ENCODE data around the gene MAD1L1. TPM values are rescaled to one million over a fixed set of nuclear protein-coding genes. Genes with fewer than 3 reads are reported as not detected.
"Not testable (repeated sequence)": the region's sequence is repeated elsewhere in the genome, so short reads cannot be mapped to it uniquely, and the experiment has no call there.

Gene MAD1L1
- total RNA-seq, 2 donors from 2014 or later, result 46.7 to 66.0 TPM

- Mint-ChIP-seq H3K9me3 (no peaks in the 10 kb centered on the region), H3K4me1 (peaks cover 30% of the 10 kb centered on the region), H3K27me3 (no peaks in the 10 kb centered on the region), H3K27ac (no peak overlapping the region), H3K4me3 (peak overlapping the region; percentile 75), H3K36me3 (ENCODE audit: low read depth) (no peaks in the 10 kb centered on the region)
- peak; percentile 66 for ATAC-seq (replicated peaks)
These were observed 193.6 kb downstream of the MAD1L1 start for GRCh38 chr7:2038931-2039728.

- Mint-ChIP-seq H3K9me3 (no peaks in the 10 kb centered on the region), H3K36me3 (ENCODE audit: low read depth) (no peaks in the 10 kb centered on the region), H3K27me3 (no peaks in the 10 kb centered on the region), H3K27ac (no peak overlapping the region), H3K4me1 (peaks cover 30% of the 10 kb centered on the region), H3K4me3 (peak overlapping the region; percentile 75)
- peak; percentile 67 for ATAC-seq (replicated peaks)
These were observed 194.8 kb downstream of the MAD1L1 start for GRCh38 chr7:2037808-2038522.

- Mint-ChIP-seq H3K9me3 (no peaks in the 10 kb centered on the region), H3K4me1 (peaks cover 30% of the 10 kb centered on the region), H3K36me3 (ENCODE audit: low read depth) (no peaks in the 10 kb centered on the region), H3K27me3 (no peaks in the 10 kb centered on the region), H3K27ac (no peak overlapping the region), H3K4me3 (peak overlapping the region; percentile 75)
- peak; percentile 44 for ATAC-seq (replicated peaks)
These were observed 195.4 kb downstream of the MAD1L1 start for GRCh38 chr7:2037301-2037807.

GRCh38 chr7:2036786-2037185 lies 196.0 kb downstream of the MAD1L1 start:
- H3K27me3 Mint-ChIP-seq, result no peaks in the 10 kb centered on the region
- no peaks in the 10 kb centered on the region for H3K9me3 Mint-ChIP-seq
- H3K27ac Mint-ChIP-seq, result no peak overlapping the region
- H3K36me3 Mint-ChIP-seq (ENCODE audit: low read depth), result no peaks in the 10 kb centered on the region
- peak overlapping the region; percentile 75 for H3K4me3 Mint-ChIP-seq
- ATAC-seq (replicated peaks), result no peak
- H3K4me1 Mint-ChIP-seq, result peaks cover 26% of the 10 kb centered on the region

- H3K27me3 Mint-ChIP-seq; H3K27ac Mint-ChIP-seq; H3K36me3 Mint-ChIP-seq (ENCODE audit: low read depth); H3K9me3 Mint-ChIP-seq; H3K4me3 Mint-ChIP-seq; ATAC-seq (replicated peaks): not testable (repeated sequence)
- peaks cover 31% of the 10 kb centered on the region for H3K4me1 Mint-ChIP-seq
These were observed 196.5 kb downstream of the MAD1L1 start for GRCh38 chr7:2036201-2036600.

- no peaks in the 10 kb centered on the region for H3K27me3 Mint-ChIP-seq
- no peak overlapping the region for H3K27ac Mint-ChIP-seq
- H3K36me3 Mint-ChIP-seq (ENCODE audit: low read depth), result peaks cover 2% of the 10 kb centered on the region
- peaks cover 2% of the 10 kb centered on the region for H3K9me3 Mint-ChIP-seq
- H3K4me3 Mint-ChIP-seq, result no peak overlapping the region
- H3K4me1 Mint-ChIP-seq, result peaks cover 32% of the 10 kb centered on the region
- ATAC-seq (replicated peaks), result no peak
These were observed 198.2 kb downstream of the MAD1L1 start for GRCh38 chr7:2034291-2035201.

GRCh38 chr7:2033586-2034135 lies 199.1 kb downstream of the MAD1L1 start:
- Mint-ChIP-seq H3K27ac (no peak overlapping the region), H3K36me3 (ENCODE audit: low read depth) (peaks cover 9% of the 10 kb centered on the region), H3K27me3 (no peaks in the 10 kb centered on the region), H3K9me3 (peaks cover 11% of the 10 kb centered on the region), H3K4me1 (peaks cover 35% of the 10 kb centered on the region), H3K4me3 (no peak overlapping the region)
- ATAC-seq (replicated peaks), result no peak

GRCh38 chr7:2032876-2033407 lies 199.8 kb downstream of the MAD1L1 start:
- H3K4me3 Mint-ChIP-seq, result no peak overlapping the region
- H3K9me3 Mint-ChIP-seq, result peaks cover 14% of the 10 kb centered on the region
- peaks cover 31% of the 10 kb centered on the region for H3K4me1 Mint-ChIP-seq
- H3K27me3 Mint-ChIP-seq, result no peaks in the 10 kb centered on the region
- peaks cover 9% of the 10 kb centered on the region for H3K36me3 Mint-ChIP-seq (ENCODE audit: low read depth)
- H3K27ac Mint-ChIP-seq, result no peak overlapping the region
- ATAC-seq (replicated peaks), result no peak

- Mint-ChIP-seq H3K27me3 (no peaks in the 10 kb centered on the region), H3K27ac (no peak overlapping the region), H3K4me3 (no peak overlapping the region), H3K9me3 (peaks cover 18% of the 10 kb centered on the region), H3K36me3 (ENCODE audit: low read depth) (peaks cover 9% of the 10 kb centered on the region), H3K4me1 (peaks cover 24% of the 10 kb centered on the region)
- no peak for ATAC-seq (replicated peaks)
These were observed 200.5 kb downstream of the MAD1L1 start for GRCh38 chr7:2032030-2032875.

- Mint-ChIP-seq H3K27ac (peak overlapping the region; percentile 43), H3K36me3 (ENCODE audit: low read depth) (peaks cover 9% of the 10 kb centered on the region), H3K4me3 (no peak overlapping the region), H3K4me1 (peaks cover 18% of the 10 kb centered on the region), H3K27me3 (no peaks in the 10 kb centered on the region), H3K9me3 (peaks cover 20% of the 10 kb centered on the region)
- ATAC-seq (replicated peaks), result no peak
These were observed 201.3 kb downstream of the MAD1L1 start for GRCh38 chr7:2031451-2031845.

GRCh38 chr7:2030475-2031450 lies 202.0 kb downstream of the MAD1L1 start:
- Mint-ChIP-seq H3K4me1 (peaks cover 18% of the 10 kb centered on the region), H3K36me3 (ENCODE audit: low read depth) (peaks cover 9% of the 10 kb centered on the region), H3K9me3 (peaks cover 26% of the 10 kb centered on the region), H3K27ac (peak overlapping the region; percentile 43), H3K27me3 (no peaks in the 10 kb centered on the region), H3K4me3 (no peak overlapping the region)
- no peak for ATAC-seq (replicated peaks)

- Mint-ChIP-seq H3K27me3 (no peaks in the 10 kb centered on the region), H3K4me3 (no peak overlapping the region), H3K9me3 (peaks cover 32% of the 10 kb centered on the region), H3K27ac (no peak overlapping the region), H3K4me1 (peaks cover 18% of the 10 kb centered on the region), H3K36me3 (ENCODE audit: low read depth) (peaks cover 9% of the 10 kb centered on the region)
- no peak for ATAC-seq (replicated peaks)
These were observed 202.8 kb downstream of the MAD1L1 start for GRCh38 chr7:2029936-2030335.

All from activated T-helper 17 cell treated with anti-CD3 and anti-CD28 coated beads, Interleukin-2, amount 50 U/mL, for 72 hours (primary cell).